HEK293 (cell line): ENCODE measurements around the gene SMURF1.

ENCODE experiments used
- CTCF ChIA-PET: fragments of 350-600 bp; formaldehyde crosslinking; extraction: SDS; loops from one replicate; lab custom pipeline; 2021; ENCODE audit warnings: antibody characterized with exemption; lab: Yijun Ruan, JAX
- POLR2A ChIA-PET: fragments of 300-600 bp; formaldehyde crosslinking; extraction: SDS; loops from one replicate; lab custom pipeline; 2020; ENCODE audit warnings: antibody characterized with exemption, inconsistent platforms; lab: Yijun Ruan, JAX
- H3K27ac ChIP-seq: fragments of 200-500 bp; sonication (Bioruptor generic); 2 replicates; pipeline ENCODE4 v1.5.1; 2014; ENCODE audit warnings: low read depth, low read length, control low read depth, inconsistent platforms; ENCODE audit errors: extremely low read depth
- H3K36me3 ChIP-seq, 2 experiments: fragments of 200-500 bp in 1 of 2; sonication (Bioruptor generic) in 1 of 2; 1 replicate in 1 of 2; 2 replicates in 1 of 2; pipeline ENCODE4 v1.5.1; 2014 to 2017; ENCODE audit warnings: inconsistent platforms in 2 of 2, low read length in 2 of 2; ENCODE audit not compliant: control insufficient read depth in 2 of 2, insufficient read depth in 1 of 2
- H3K4me1 ChIP-seq: fragments of 200-500 bp; sonication (Bioruptor generic); 2 replicates; pipeline ENCODE4 v1.5.1; 2014; ENCODE audit warnings: mild to moderate bottlenecking, low read length, inconsistent platforms; ENCODE audit not compliant: control insufficient read depth, insufficient read depth
- H3K4me3 ChIP-seq: 2 replicates; pipeline ENCODE4 v1.5.1; 2011; ENCODE audit warnings: low read depth, mild to moderate bottlenecking, control low read depth, low read length, moderate library complexity
- H3K9me3 ChIP-seq: fragments of 200-500 bp; sonication (Bioruptor generic); 2 replicates; pipeline ENCODE4 v1.5.1; 2014; ENCODE audit warnings: low read depth, low read length, inconsistent platforms; ENCODE audit not compliant: control insufficient read depth, insufficient read depth
- BCL11B ChIP-seq: fragments of 450-650 bp; formaldehyde crosslinking; IDR thresholded peaks from 2 replicates; pipeline ENCODE4 v1.5.1; 2016; ENCODE audit warnings: low read depth, missing biosample characterization, missing genetic modification characterization
- ELK4 ChIP-seq: IDR thresholded peaks from 2 replicates; pipeline ENCODE4 v1.6.1; 2011; ENCODE audit warnings: mild to moderate bottlenecking, low read depth, low read length, borderline replicate concordance
- GLIS2 ChIP-seq: fragments of 450-650 bp; formaldehyde crosslinking; IDR thresholded peaks from 2 replicates; pipeline ENCODE4 v1.5.1; 2016; ENCODE audit warnings: missing biosample characterization, missing genetic modification characterization
- HOXD13 ChIP-seq: sonication (generic); formaldehyde crosslinking; IDR thresholded peaks from 2 replicates; pipeline ENCODE4 v1.8.0; 2022; ENCODE audit warnings: missing genetic modification reagents, borderline replicate concordance
- KLF16 ChIP-seq: fragments of 450-650 bp; formaldehyde crosslinking; IDR thresholded peaks from 2 replicates; pipeline ENCODE4 v1.5.1; 2017; ENCODE audit warnings: missing biosample characterization, missing genetic modification characterization
- KLF7 ChIP-seq: fragments of 450-650 bp; formaldehyde crosslinking; IDR thresholded peaks from 2 replicates; pipeline ENCODE4 v1.5.1; 2016; ENCODE audit warnings: missing biosample characterization, missing genetic modification characterization, borderline replicate concordance
- KLF9 ChIP-seq: fragments of 450-650 bp; formaldehyde crosslinking; IDR thresholded peaks from 2 replicates; pipeline ENCODE4 v1.5.1; 2016; ENCODE audit warnings: missing biosample characterization, missing genetic modification characterization, low read depth
- MEIS1 ChIP-seq: sonication (generic); formaldehyde crosslinking; IDR thresholded peaks from 2 replicates; pipeline ENCODE4 v1.8.1; 2022; ENCODE audit warnings: missing genetic modification reagents, mild to moderate bottlenecking, borderline replicate concordance
- MZF1 ChIP-seq: fragments of 450-650 bp; formaldehyde crosslinking; IDR thresholded peaks from 2 replicates; pipeline ENCODE4 v1.5.1; 2017; ENCODE audit warnings: missing biosample characterization, missing genetic modification characterization, borderline replicate concordance
- PRDM1 ChIP-seq: fragments of 450-650 bp; formaldehyde crosslinking; IDR thresholded peaks from 2 replicates; pipeline ENCODE4; 2016; ENCODE audit warnings: missing biosample characterization, missing genetic modification characterization
- PRDM10 ChIP-seq: fragments of 450-650 bp; formaldehyde crosslinking; IDR thresholded peaks from 2 replicates; pipeline ENCODE4 v1.5.1; 2016; ENCODE audit warnings: missing biosample characterization, missing genetic modification characterization
- SALL2 ChIP-seq: fragments of 450-650 bp; formaldehyde crosslinking; IDR thresholded peaks from 2 replicates; pipeline ENCODE4 v1.5.0; 2017; ENCODE audit warnings: missing biosample characterization, mild to moderate bottlenecking, missing genetic modification characterization, borderline replicate concordance
- TCF7L2 ChIP-seq: IDR thresholded peaks from 2 replicates; pipeline ENCODE4 v1.6.1; 2011; ENCODE audit warnings: low read depth, mild to moderate bottlenecking, inconsistent platforms, low read length, moderate library complexity, borderline replicate concordance
- ZBTB44 ChIP-seq: fragments of 450-650 bp; IDR thresholded peaks from 2 replicates; pipeline ENCODE4 v1.5.1; 2018; ENCODE audit warnings: missing biosample characterization, mild to moderate bottlenecking, missing genetic modification characterization
- ZBTB49 ChIP-seq: fragments of 450-650 bp; formaldehyde crosslinking; IDR thresholded peaks from 2 replicates; pipeline ENCODE4 v1.5.1; 2016; ENCODE audit warnings: missing biosample characterization, missing genetic modification characterization, low read depth
- ZNF138 ChIP-seq: fragments of 450-650 bp; formaldehyde crosslinking; IDR thresholded peaks from 2 replicates; pipeline ENCODE4 v1.5.1; 2016; ENCODE audit warnings: missing biosample characterization, missing genetic modification characterization, borderline replicate concordance
- ZNF157 ChIP-seq: fragments of 450-650 bp; formaldehyde crosslinking; IDR thresholded peaks from 2 replicates; pipeline ENCODE4 v1.5.1; 2016; ENCODE audit warnings: missing biosample characterization, missing genetic modification characterization
- ZNF16 ChIP-seq: fragments of 450-650 bp; formaldehyde crosslinking; IDR thresholded peaks from 2 replicates; pipeline ENCODE4 v1.5.1; 2016; ENCODE audit warnings: low read depth, missing biosample characterization, missing genetic modification characterization
- ZNF214 ChIP-seq: fragments of 450-650 bp; formaldehyde crosslinking; IDR thresholded peaks from 2 replicates; pipeline ENCODE4 v1.5.1; 2017; ENCODE audit warnings: missing biosample characterization, mild to moderate bottlenecking, missing genetic modification characterization, borderline replicate concordance
- ZNF223 ChIP-seq: fragments of 450-650 bp; formaldehyde crosslinking; IDR thresholded peaks from 2 replicates; pipeline ENCODE4 v1.5.1; 2016; ENCODE audit warnings: missing biosample characterization, missing genetic modification characterization
- ZNF48 ChIP-seq: fragments of 450-650 bp; formaldehyde crosslinking; IDR thresholded peaks from 2 replicates; pipeline ENCODE4 v1.5.1; 2016; ENCODE audit warnings: missing biosample characterization, missing genetic modification characterization
- ZNF510 ChIP-seq: fragments of 450-650 bp; formaldehyde crosslinking; IDR thresholded peaks from 2 replicates; pipeline ENCODE4 v1.5.1; 2018; ENCODE audit warnings: mild to moderate bottlenecking, missing genetic modification characterization, missing biosample characterization; ENCODE audit not compliant: insufficient replicate concordance
- ZNF555 ChIP-seq: fragments of 450-650 bp; formaldehyde crosslinking; conservative IDR thresholded peaks from 2 replicates; pipeline ENCODE4 v1.5.1; 2017; ENCODE audit warnings: missing biosample characterization, mild to moderate bottlenecking, missing genetic modification characterization, inconsistent platforms
- ZNF560 ChIP-seq: fragments of 450-650 bp; formaldehyde crosslinking; IDR thresholded peaks from 2 replicates; pipeline ENCODE4 v1.5.1; 2017; ENCODE audit warnings: missing biosample characterization, missing genetic modification characterization, borderline replicate concordance
- ZNF571 ChIP-seq: fragments of 450-650 bp; formaldehyde crosslinking; IDR thresholded peaks from 2 replicates; pipeline ENCODE4 v1.5.0; 2017; ENCODE audit warnings: missing biosample characterization, missing genetic modification characterization
- ZNF658 ChIP-seq: fragments of 450-650 bp; formaldehyde crosslinking; IDR thresholded peaks from 2 replicates; pipeline ENCODE4; 2016; ENCODE audit warnings: missing biosample characterization, missing genetic modification characterization
- ZNF664 ChIP-seq: fragments of 450-650 bp; formaldehyde crosslinking; IDR thresholded peaks from 2 replicates; pipeline ENCODE4 v1.5.1; 2016; ENCODE audit warnings: missing biosample characterization, missing genetic modification characterization
- ZNF701 ChIP-seq: fragments of 450-650 bp; formaldehyde crosslinking; IDR thresholded peaks from 2 replicates; pipeline ENCODE4 v1.5.1; 2016; ENCODE audit warnings: missing biosample characterization, missing genetic modification characterization
- ZNF777 ChIP-seq: fragments of 450-650 bp; formaldehyde crosslinking; IDR thresholded peaks from 2 replicates; pipeline ENCODE4 v1.5.1; 2017; ENCODE audit warnings: missing biosample characterization, missing genetic modification characterization, borderline replicate concordance

Gene SMURF1

GRCh38 chr7:99142727-99143520 lies 984 bp downstream of the SMURF1 start:
- H3K27ac ChIP-seq: no peak overlapping the region
- 0 out of 2 replicates have a peak, but pooled peaks cover 4% of the 10 kb centered on the region for H3K4me1 ChIP-seq
- no peaks in the 10 kb centered on the region for H3K9me3 ChIP-seq
- H3K4me3 ChIP-seq: peak overlapping the region; percentile 81
- H3K36me3 ChIP-seq: no peaks in the 10 kb centered on the region
- POLR2A ChIA-PET: interaction anchor here (0.6 to 1.2 kb wide), 5 partner anchors 22 to 230 kb away, joined by 3 to 6 read pairs (median 4); partner anchors contain the start of gene ARPC1A
- CTCF ChIA-PET: no interaction called here
- TF ChIP-seq TCF7L2 (no peak), ZNF214 (tag by site-specific recombination) (no peak), ZNF157 (no peak), ZNF664 (no peak), ZNF138 (tag by site-specific recombination) (no peak), MZF1 (tag by site-specific recombination) (no peak), KLF7 (tag by site-specific recombination) (peak; percentile 81), KLF16 (tag by site-specific recombination) (peak; percentile 94), ZNF777 (no peak), PRDM1 (tag by site-specific recombination) (peak; percentile 95), BCL11B (tag by site-specific recombination) (no peak; the same call in 1 of the 2 replicates), MEIS1 (CRISPR knock-in tag) (no peak), ZNF658 (no peak), ZNF701 (tag by site-specific recombination) (no peak), ZNF16 (tag by site-specific recombination) (no peak), ZNF555 (no peak), KLF9 (tag by site-specific recombination) (peak; percentile 97), SALL2 (tag by site-specific recombination) (0 out of 2 replicates have a peak, but pooled peaks have one; percentile 35), GLIS2 (tag by site-specific recombination) (peak; percentile 80), ELK4 (no peak), HOXD13 (CRISPR knock-in tag) (no peak), ZNF223 (tag by site-specific recombination) (peak; percentile 86; the same call in 1 of the 2 replicates), PRDM10 (tag by site-specific recombination) (peak; percentile 75), ZNF510 (tag by site-specific recombination) (no peak), ZNF560 (tag by site-specific recombination) (no peak), ZNF571 (no peak), ZBTB44 (tag by site-specific recombination) (no peak), ZNF48 (tag by site-specific recombination) (no peak), ZBTB49 (tag by site-specific recombination) (no peak)
